Hepatocyte (in vitro differentiated cells): ENCODE data around the gene ZBTB1. TPM values are rescaled to one million over a fixed set of nuclear protein-coding genes. Genes with fewer than 3 reads are reported as not detected.

ENCODE experiments used
- DNase-seq: peaks from one replicate; pipeline ENCODE4 v3.0.0-alpha.2; 2016; ENCODE audit warnings: low spot score
- H2AFZ ChIP-seq: fragments of 200-600 bp; sonication (generic); 2 replicates; pipeline ENCODE4 v1.6.0; 2016; ENCODE audit warnings: antibody characterized with exemption, mild to moderate bottlenecking
- H3K27ac ChIP-seq: fragments of 200-600 bp; sonication (generic); 2 replicates; pipeline ENCODE4 v1.5.1; 2016; ENCODE audit warnings: mild to moderate bottlenecking
- H3K27me3 ChIP-seq: fragments of 200-600 bp; sonication (generic); 2 replicates; pipeline ENCODE4 v1.6.1; 2016
- H3K36me3 ChIP-seq: fragments of 200-600 bp; sonication (generic); replicated peaks from 2 replicates; pipeline ENCODE4 v1.5.1; 2016; ENCODE audit warnings: low read depth; ENCODE audit not compliant: insufficient read depth
- H3K4me1 ChIP-seq: fragments of 200-600 bp; sonication (generic); 2 replicates; pipeline ENCODE4 v1.5.1; 2016; ENCODE audit warnings: mild to moderate bottlenecking, moderate library complexity; ENCODE audit not compliant: insufficient read depth
- H3K4me2 ChIP-seq: fragments of 200-600 bp; sonication (generic); 2 replicates; pipeline ENCODE4 v1.6.0; 2016
- H3K4me3 ChIP-seq: fragments of 200-600 bp; sonication (generic); 2 replicates; pipeline ENCODE4 v1.5.1; 2016; ENCODE audit warnings: mild to moderate bottlenecking
- H3K79me2 ChIP-seq: fragments of 200-600 bp; sonication (generic); 2 replicates; pipeline ENCODE4 v1.6.0; 2017; ENCODE audit warnings: mild to moderate bottlenecking
- H3K9me2 ChIP-seq: fragments of 200-600 bp; sonication (generic); replicated peaks from 2 replicates; pipeline ENCODE4 v1.6.0; 2017; ENCODE audit warnings: mild to moderate bottlenecking; ENCODE audit not compliant: insufficient read depth
- H3K9me3 ChIP-seq: fragments of 200-600 bp; sonication (generic); 2 replicates; pipeline ENCODE4 v1.5.1; 2016; ENCODE audit warnings: low read depth, mild to moderate bottlenecking
- H4K20me1 ChIP-seq: fragments of 200-600 bp; sonication (generic); 2 replicates; pipeline ENCODE4 v1.6.0; 2016; ENCODE audit warnings: mild to moderate bottlenecking; ENCODE audit not compliant: insufficient read depth, poor library complexity, severe bottlenecking
- EZH2 ChIP-seq: fragments of 200-600 bp; sonication (generic); IDR thresholded peaks from 2 replicates; pipeline ENCODE4 v1.6.1; 2016; ENCODE audit warnings: antibody characterized with exemption, mild to moderate bottlenecking, borderline replicate concordance
- EZH2phosphoT487 ChIP-seq: fragments of 200-600 bp; sonication (generic); IDR thresholded peaks from one replicate; pipeline ENCODE4 v1.6.1; 2018; ENCODE audit warnings: antibody characterized with exemption, mild to moderate bottlenecking, low read depth, moderate library complexity; ENCODE audit not compliant: unreplicated experiment, severe bottlenecking
- WGBS: methylation state at CpG from one replicate; pipeline ENCODE4 v1.1.6; 2016; ENCODE audit warnings: low lambda C conversion rate; ENCODE audit errors: missing lambda C conversion rate; 5-methylcytosine and 5-hydroxymethylcytosine counted together
- polyA plus RNA-seq: library from polyadenylated mRNA; unstranded; fragments of >200 nt; fragmentation: Nextera tagmentation; extraction: Ambion mirVana; gene quantifications from 2 replicates; pipeline ENCODE4 v1.2.1, GENCODE V29; 2016
- total RNA-seq: library from RNA; depleted of rRNA; stranded (reverse); fragments of >200 nt; gene quantifications from 2 replicates; pipeline ENCODE4 v1.2.3, GENCODE V29; 2014
- TF ChIP-seq, protein P1 (sequence below): fragments of 200-600 bp; sonication (generic); IDR thresholded peaks from 2 replicates; pipeline ENCODE4 v1.5.1; 2016; ENCODE audit warnings: antibody characterized with exemption, mild to moderate bottlenecking; ENCODE audit not compliant: poor library complexity

ZBTB1 gene
- total and polyA plus RNA-seq, 2 experiments from 2014 or later: 30.3 to 60.4 TPM

DNA sequence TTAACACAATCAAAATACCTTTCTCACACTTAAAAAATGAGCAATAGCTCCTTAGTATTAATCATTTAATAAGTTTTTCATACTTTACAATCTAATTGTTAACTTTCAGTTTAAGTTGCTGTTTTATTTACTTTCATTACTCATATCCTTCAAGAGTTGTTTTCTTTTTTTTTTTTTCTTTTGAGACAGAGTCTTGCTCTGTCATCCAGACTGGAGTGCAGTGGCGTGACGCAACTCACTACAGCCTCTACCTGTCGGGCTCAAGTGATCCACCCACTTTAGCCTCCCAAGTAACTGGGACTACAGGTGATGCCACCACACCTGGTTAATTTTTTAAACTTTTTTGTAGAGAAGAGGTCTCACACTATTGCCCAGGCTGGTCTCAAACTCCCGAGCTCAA, 16.1 kb downstream of the ZBTB1 start:
- no peak for DNase-seq
- Histone ChIP-seq H3K36me3 (no peaks in the 10 kb centered on the region), H3K4me3 (no peak overlapping the region), H4K20me1 (peaks cover 54% of the 10 kb centered on the region), H2AFZ (no peak overlapping the region), H3K9me2 (no peaks in the 10 kb centered on the region), H3K4me2 (no peak overlapping the region), H3K27me3 (no peaks in the 10 kb centered on the region), H3K27ac (no peak overlapping the region), H3K4me1 (no peaks in the 10 kb centered on the region), H3K79me2 (peaks cover 87% of the 10 kb centered on the region), H3K9me3 (no peaks in the 10 kb centered on the region)
- 93% methylated on average over 4 of the region's 4 CpGs for WGBS
- TF ChIP-seq, protein P1, sequence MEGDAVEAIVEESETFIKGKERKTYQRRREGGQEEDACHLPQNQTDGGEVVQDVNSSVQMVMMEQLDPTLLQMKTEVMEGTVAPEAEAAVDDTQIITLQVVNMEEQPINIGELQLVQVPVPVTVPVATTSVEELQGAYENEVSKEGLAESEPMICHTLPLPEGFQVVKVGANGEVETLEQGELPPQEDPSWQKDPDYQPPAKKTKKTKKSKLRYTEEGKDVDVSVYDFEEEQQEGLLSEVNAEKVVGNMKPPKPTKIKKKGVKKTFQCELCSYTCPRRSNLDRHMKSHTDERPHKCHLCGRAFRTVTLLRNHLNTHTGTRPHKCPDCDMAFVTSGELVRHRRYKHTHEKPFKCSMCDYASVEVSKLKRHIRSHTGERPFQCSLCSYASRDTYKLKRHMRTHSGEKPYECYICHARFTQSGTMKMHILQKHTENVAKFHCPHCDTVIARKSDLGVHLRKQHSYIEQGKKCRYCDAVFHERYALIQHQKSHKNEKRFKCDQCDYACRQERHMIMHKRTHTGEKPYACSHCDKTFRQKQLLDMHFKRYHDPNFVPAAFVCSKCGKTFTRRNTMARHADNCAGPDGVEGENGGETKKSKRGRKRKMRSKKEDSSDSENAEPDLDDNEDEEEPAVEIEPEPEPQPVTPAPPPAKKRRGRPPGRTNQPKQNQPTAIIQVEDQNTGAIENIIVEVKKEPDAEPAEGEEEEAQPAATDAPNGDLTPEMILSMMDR: no peak
- TF ChIP-seq EZH2: no peak
- TF ChIP-seq EZH2phosphoT487: no peak

DNA sequence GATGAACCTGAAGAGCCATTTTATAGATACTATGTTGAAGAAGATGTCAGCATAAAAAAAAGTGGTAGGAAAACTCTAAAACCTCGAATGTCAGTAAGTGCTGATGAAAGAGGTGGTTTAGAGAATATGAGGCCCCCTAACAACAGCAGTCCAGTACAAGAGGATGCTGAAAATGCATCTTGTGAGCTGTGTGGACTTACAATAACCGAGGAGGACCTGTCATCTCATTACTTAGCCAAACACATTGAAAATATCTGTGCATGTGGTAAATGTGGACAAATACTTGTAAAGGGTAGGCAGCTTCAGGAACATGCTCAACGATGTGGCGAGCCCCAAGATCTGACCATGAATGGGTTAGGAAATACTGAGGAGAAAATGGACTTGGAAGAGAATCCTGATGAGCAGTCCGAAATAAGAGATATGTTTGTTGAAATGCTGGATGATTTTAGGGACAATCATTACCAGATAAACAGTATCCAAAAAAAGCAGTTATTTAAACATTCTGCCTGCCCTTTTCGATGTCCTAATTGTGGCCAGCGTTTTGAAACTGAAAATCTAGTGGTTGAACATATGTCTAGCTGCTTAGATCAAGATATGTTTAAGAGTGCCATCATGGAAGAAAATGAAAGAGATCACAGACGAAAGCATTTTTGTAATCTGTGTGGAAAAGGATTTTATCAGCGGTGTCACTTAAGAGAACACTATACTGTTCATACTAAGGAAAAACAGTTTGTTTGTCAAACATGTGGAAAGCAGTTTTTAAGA, 18.2 kb downstream of the ZBTB1 start:
- H4K20me1 ChIP-seq: peaks cover 34% of the 10 kb centered on the region
- no peak overlapping the region for H3K4me3 ChIP-seq
- H3K4me1 ChIP-seq: no peaks in the 10 kb centered on the region
- no peaks in the 10 kb centered on the region for H3K9me2 ChIP-seq
- no peaks in the 10 kb centered on the region for H3K9me3 ChIP-seq
- no peak overlapping the region for H2AFZ ChIP-seq
- no peaks in the 10 kb centered on the region for H3K27me3 ChIP-seq
- TF ChIP-seq, protein P1: no peak
- TF ChIP-seq EZH2phosphoT487 (no peak), EZH2 (no peak)
- no peak for DNase-seq
- H3K27ac ChIP-seq: no peak overlapping the region
- WGBS: 95% methylated on average over 9 of the region's 9 CpGs
- H3K79me2 ChIP-seq: peaks cover 66% of the 10 kb centered on the region
- no peak overlapping the region for H3K4me2 ChIP-seq
- no peaks in the 10 kb centered on the region for H3K36me3 ChIP-seq

DNA sequence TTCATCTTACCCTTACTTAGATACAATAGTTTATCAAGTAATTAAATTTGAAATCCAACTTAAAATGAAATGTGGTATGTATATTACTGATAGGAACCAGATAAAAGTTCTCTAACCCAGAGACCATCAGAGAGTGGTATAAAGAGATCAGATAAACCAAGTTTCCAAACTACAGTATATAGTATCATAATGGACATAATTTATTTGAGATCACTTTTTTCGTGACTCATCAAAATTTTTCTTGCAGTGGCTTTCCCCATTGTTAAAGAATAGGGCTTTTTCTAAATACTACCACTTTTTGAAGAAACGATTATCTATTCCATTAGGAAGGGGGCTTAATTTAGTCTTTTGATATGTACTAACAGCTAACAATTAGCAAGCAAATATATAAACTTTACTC, 20.8 kb downstream of the ZBTB1 start:
- Histone ChIP-seq H3K9me3 (no peaks in the 10 kb centered on the region), H3K4me1 (no peaks in the 10 kb centered on the region), H3K27me3 (no peaks in the 10 kb centered on the region), H3K36me3 (no peaks in the 10 kb centered on the region), H3K9me2 (no peaks in the 10 kb centered on the region), H3K27ac (no peak overlapping the region), H3K4me2 (no peak overlapping the region), H3K79me2 (peaks cover 40% of the 10 kb centered on the region), H4K20me1 (peaks cover 12% of the 10 kb centered on the region), H3K4me3 (no peak overlapping the region), H2AFZ (no peak overlapping the region)
- WGBS: 98% methylated on average over 2 of the region's 2 CpGs
- no peak for DNase-seq
- TF ChIP-seq, protein P1: no peak
